ENCODE results near the gene MDN1. TPM values are rescaled to one million over a fixed set of nuclear protein-coding genes. Genes with fewer than 3 reads are reported as not detected.
"Not testable (repeated sequence)": the region's sequence is repeated elsewhere in the genome, so short reads cannot be mapped to it uniquely, and the experiment has no call there.

Gene MDN1
- total and polyA plus RNA-seq, 5 experiments from 2014 or later = 3.4 to 62.5 (median 10.2) TPM

DNA sequence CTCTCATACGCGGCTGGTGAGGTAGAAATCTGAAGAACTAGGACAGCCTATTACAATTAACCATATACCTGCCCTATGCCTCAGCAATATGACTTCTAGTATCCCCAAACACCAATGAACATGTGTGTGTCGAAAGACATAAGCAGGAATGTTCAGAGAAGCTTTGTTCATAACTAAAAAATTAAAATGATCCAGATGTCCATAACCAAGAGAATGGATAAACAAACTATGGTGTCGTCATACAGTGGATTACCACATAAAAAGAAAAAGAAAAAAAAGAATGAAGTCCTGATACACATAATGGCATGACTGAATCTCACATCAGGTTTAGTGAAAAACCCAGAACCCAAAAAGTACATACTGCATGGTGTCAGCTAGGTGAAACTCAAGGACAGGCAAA is 73.9 kb downstream of the MDN1 start:
- POLR2A ChIA-PET = no interaction called here
- ATAC-seq (no peak), DNase-seq (no peak)
- no peak overlapping the region for H3K4me3 Mint-ChIP-seq
- peaks cover 0 to 96% (median 40%) of the 10 kb centered on the region in 3 donors for H3K36me3 Mint-ChIP-seq
- no peaks in the 10 kb centered on the region for H3K9me3 Mint-ChIP-seq
- H3K4me1 Mint-ChIP-seq = no peaks in the 10 kb centered on the region
- peak overlapping the region in 2 of 10 donors; percentile 19 to 65 for H3K27ac Mint-ChIP-seq
- H3K27me3 Mint-ChIP-seq = no peaks in the 10 kb centered on the region

DNA sequence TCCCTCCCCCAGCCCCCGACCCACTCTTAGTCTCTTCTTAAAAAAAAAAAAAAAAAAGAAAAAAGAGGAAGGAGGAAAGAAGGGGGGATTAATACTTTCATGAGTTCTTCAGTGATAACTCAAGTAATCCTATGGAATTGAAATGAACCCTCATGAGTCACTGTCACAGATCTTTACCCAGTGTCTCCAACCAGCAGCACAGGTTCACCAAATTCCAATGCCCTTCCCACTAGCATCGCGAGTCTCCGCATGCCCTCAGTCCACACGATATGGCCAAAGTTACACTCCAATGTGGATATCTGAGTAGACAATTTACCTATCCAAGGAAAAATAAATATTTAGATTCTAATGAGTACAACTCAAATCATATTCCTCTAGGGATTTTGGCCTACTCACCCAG is 74.5 kb downstream of the MDN1 start:
- ATAC-seq (no peak), DNase-seq (no peak)
- H3K4me1 Mint-ChIP-seq = no peaks in the 10 kb centered on the region
- no peaks in the 10 kb centered on the region for H3K27me3 Mint-ChIP-seq
- POLR2A ChIA-PET = no interaction called here
- no peak overlapping the region for H3K27ac Mint-ChIP-seq
- H3K4me3 Mint-ChIP-seq = no peak overlapping the region
- H3K36me3 Mint-ChIP-seq = peaks cover 0 to 96% (median 41%) of the 10 kb centered on the region in 3 donors
- H3K9me3 Mint-ChIP-seq = no peaks in the 10 kb centered on the region

DNA sequence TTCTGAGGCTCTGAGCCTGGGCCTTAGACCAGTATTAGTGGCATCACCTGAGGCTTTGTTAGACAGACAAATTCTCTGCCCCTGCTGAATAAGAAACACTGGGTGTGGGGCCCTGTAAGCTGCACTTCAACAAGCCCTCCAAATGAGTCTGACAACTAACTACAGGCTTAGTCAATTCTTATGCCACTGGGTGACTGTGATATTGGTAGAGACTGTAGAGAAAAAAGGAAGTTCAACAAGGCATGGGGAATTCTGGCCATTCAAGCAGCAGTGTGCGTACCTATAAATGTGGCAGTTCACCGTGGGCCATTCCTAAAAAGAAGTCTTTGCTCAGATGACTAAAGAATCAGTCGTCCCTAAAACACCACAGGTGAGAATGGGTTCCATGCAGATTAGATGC is 82.7 kb downstream of the MDN1 start:
- no peaks in the 10 kb centered on the region for H3K27me3 Mint-ChIP-seq
- H3K4me1 Mint-ChIP-seq = peaks cover 0 to 2% (median 0%) of the 10 kb centered on the region in 4 donors
- ATAC-seq (no peak), DNase-seq (no peak)
- POLR2A ChIA-PET = no interaction called here
- H3K27ac Mint-ChIP-seq = no peak overlapping the region
- H3K36me3 Mint-ChIP-seq = peaks cover 9 to 92% (median 32%) of the 10 kb centered on the region in 3 donors
- peaks cover 0 to under 1% (median 0%) of the 10 kb centered on the region in 9 donors for H3K9me3 Mint-ChIP-seq
- no peak overlapping the region for H3K4me3 Mint-ChIP-seq

DNA sequence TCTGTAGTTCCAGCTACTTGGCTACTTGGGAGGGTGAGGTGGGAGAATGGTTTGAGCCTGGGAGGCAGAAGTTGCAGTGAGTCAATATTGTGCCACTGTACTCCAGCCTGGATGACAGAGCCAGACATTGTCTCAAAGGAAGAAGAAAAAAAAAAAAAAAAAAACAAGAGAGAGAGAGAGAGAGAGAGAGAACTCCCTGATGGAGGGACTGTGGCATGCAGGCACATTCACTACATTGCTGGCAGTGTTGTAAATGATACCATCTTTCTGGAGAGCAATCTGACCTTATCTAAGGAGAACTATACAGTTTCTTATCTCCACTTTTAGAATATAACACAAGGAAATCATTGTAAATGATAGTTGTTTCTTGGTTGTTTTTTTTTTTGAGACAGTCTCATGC is 85.1 kb downstream of the MDN1 start:
- peaks cover 14 to 90% (median 38%) of the 10 kb centered on the region in 3 donors for H3K36me3 Mint-ChIP-seq
- ATAC-seq = no peak
- POLR2A ChIA-PET = no interaction called here
- no peak overlapping the region for H3K4me3 Mint-ChIP-seq
- no peaks in the 10 kb centered on the region for H3K27me3 Mint-ChIP-seq
- peaks cover 0 to 4% (median 0%) of the 10 kb centered on the region in 4 donors for H3K4me1 Mint-ChIP-seq
- H3K9me3 Mint-ChIP-seq = peaks cover 0 to 2% (median 0%) of the 10 kb centered on the region in 9 donors
- H3K27ac Mint-ChIP-seq = peak overlapping the region in 1 of 10 donors; percentile 46
- DNase-seq = no peak

DNA sequence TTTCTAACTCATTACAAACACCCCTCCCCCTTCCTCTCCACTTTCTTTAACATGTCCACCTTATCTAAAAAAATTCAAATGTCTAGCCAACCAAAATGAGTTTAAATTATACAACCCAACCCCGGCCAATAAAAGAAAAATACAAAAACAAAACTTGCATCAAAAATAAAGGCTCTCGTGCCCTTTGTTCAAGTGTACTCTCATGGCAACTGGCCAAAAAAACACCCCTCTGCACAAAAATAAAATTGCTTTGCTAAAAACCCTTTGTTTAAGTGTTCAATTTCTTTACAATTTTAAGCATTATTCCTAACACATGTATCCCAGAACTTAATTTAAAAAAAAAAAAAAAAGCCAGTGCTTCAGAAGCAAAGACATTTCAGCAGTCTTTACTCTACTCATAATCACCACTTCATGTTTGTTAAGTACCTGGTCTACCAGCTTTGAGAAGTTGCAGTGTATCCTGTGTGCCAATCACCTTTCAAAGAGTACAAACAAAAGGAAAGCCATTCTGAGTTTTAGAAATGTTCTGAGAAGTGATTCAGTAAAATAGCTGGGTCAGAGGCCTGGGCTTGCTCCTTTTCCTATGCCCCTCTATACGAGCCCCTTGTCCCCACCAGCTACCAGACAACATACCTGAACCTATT is 87.5 kb downstream of the MDN1 start:
- H3K4me1 Mint-ChIP-seq = peaks cover 0 to 4% (median 0%) of the 10 kb centered on the region in 4 donors
- H3K27ac Mint-ChIP-seq = peak overlapping the region in 4 of 10 donors; percentile 28 to 63 (median 58)

DNA sequence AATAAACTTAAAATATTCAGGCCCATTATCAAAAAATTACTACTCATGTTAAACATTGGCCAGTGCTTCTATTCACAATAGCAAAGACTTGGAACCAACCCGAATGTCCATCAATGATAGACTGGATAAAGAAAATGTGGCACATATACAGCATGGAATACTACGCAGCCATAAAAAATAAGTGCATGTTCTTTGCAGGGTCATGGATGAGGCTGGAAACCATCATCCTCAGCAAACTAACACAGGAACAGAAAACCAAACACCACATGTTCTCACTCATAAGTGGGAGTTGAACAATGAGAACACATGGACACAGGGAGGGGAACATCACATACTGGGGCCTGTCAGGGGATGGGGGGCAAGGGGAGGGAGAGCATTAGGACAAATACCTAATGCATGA is 88.3 kb downstream of the MDN1 start:
- H3K27ac Mint-ChIP-seq, H3K4me1 Mint-ChIP-seq, DNase-seq, H3K9me3 Mint-ChIP-seq, H3K27me3 Mint-ChIP-seq, H3K4me3 Mint-ChIP-seq, ATAC-seq, POLR2A ChIA-PET: not testable (repeated sequence)
- H3K36me3 Mint-ChIP-seq = peaks cover 17 to 92% (median 41%) of the 10 kb centered on the region in 3 donors

More for the DNA sequence above, 87.5 kb downstream of the MDN1 start:
- ATAC-seq (no peak), DNase-seq (no peak)
- H3K4me3 Mint-ChIP-seq = no peak overlapping the region
- H3K36me3 Mint-ChIP-seq = peaks cover 17 to 90% (median 37%) of the 10 kb centered on the region in 3 donors
- no peaks in the 10 kb centered on the region for H3K27me3 Mint-ChIP-seq
- peaks cover 0 to 2% (median 0%) of the 10 kb centered on the region in 9 donors for H3K9me3 Mint-ChIP-seq
- POLR2A ChIA-PET = no interaction called here

DNA sequence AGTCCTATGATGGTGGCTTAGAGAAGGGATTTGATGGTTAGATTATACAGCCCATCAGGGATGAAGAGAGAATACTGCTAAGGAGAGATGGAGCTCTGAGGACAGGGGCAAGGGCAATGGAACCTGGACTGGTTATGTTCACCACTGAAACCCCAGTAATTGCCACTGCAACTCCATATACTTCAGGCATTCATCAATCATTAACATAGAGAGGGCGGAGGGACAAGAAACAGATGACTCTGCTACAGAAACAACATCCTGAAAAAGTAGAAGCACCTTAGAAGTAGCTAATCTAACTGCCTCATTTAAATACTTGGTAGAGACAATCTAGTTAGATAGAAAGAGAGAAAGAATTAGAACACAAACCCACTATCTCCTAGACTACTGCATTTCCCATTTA is 89.8 kb downstream of the MDN1 start:
- peaks cover 0 to 4% (median 0%) of the 10 kb centered on the region in 4 donors for H3K4me1 Mint-ChIP-seq
- POLR2A ChIA-PET = no interaction called here
- no peak overlapping the region for H3K27ac Mint-ChIP-seq
- H3K36me3 Mint-ChIP-seq = peaks cover 14 to 91% (median 46%) of the 10 kb centered on the region in 3 donors
- no peak for ATAC-seq
- H3K4me3 Mint-ChIP-seq = no peak overlapping the region
- no peak for DNase-seq
- peaks cover 0 to 2% (median 0%) of the 10 kb centered on the region in 9 donors for H3K9me3 Mint-ChIP-seq
- H3K27me3 Mint-ChIP-seq = no peaks in the 10 kb centered on the region

DNA sequence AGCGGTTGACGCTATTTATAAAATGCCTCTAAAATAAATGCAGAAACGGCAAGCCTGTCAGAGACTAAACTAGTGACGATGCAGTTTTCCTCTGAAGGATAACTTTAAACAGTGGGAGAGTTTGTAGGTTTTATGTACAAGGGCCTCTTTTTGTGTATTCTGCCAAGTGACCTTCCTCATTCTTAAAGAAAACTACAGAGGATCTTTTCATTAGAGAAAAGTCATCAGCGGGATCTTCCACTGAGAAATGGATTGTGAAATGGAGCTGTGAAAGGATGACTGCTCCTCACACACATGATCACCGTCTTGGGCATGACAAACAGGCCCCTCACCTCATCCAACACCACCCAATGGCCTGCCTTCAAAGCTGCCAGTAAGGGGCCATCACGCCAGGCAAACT is 92.1 kb downstream of the MDN1 start:
- Mint-ChIP-seq H3K9me3 (peaks cover 0 to 2% (median 0%) of the 10 kb centered on the region in 9 donors), H3K4me1 (peaks cover 0 to 4% (median 0%) of the 10 kb centered on the region in 4 donors), H3K27ac (peak overlapping the region in 3 of 10 donors; percentile 0 to 80 (median 33)), H3K4me3 (no peak overlapping the region), H3K36me3 (peaks cover 12 to 93% (median 50%) of the 10 kb centered on the region in 3 donors), H3K27me3 (no peaks in the 10 kb centered on the region)
- POLR2A ChIA-PET = no interaction called here
- DNase-seq = no peak
- no peak for ATAC-seq

DNA sequence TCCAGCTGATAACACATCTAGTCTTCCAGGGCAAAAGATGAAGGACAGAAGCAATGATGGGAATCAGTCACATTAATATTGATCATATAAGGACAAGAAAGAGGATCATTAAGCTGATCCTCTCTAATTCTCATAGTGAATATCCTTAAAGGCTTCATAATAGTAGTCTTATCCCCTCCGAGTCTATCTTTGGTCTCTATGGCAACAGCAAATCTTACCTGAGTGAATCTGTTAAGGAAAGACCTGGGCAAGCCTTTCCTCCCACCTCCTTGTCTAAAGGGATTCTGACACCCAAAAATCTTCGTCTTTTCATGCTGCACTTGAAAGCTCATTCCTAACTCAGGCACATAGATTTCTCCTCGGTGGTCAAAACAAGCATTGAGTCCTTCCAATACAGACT is 94.6 kb downstream of the MDN1 start:
- DNase-seq (no peak), ATAC-seq (no peak)
- POLR2A ChIA-PET = interaction anchor here (0.5 kb wide), 1 partner anchor 15 kb away, joined by 3 read pairs; no protein-coding TSS in a partner anchor
- Mint-ChIP-seq H3K4me1 (no peaks in the 10 kb centered on the region), H3K36me3 (peaks cover 3 to 91% (median 47%) of the 10 kb centered on the region in 3 donors), H3K27ac (peak overlapping the region in 1 of 10 donors; percentile 20), H3K4me3 (no peak overlapping the region), H3K27me3 (no peaks in the 10 kb centered on the region), H3K9me3 (no peaks in the 10 kb centered on the region)

DNA sequence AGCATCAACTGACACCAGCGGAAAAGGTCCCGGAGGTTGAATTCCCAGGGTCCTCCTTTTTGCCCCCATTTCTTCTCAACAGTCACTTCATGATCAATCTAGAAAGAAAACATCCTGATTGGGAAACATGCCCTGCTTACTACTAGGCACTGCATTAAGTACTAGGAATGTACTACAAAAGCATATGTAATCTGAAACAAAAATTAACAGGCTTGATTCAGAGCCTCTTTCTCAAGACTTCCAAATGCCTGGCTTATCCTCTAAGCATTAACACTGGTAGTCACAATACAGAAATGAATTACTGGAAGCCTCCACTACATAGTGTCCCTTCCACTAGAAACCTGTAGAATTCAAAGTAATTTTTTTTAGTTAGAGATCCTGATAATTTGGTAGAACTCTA is 96.5 kb downstream of the MDN1 start:
- Mint-ChIP-seq H3K4me1 (no peaks in the 10 kb centered on the region), H3K4me3 (no peak overlapping the region), H3K27me3 (no peaks in the 10 kb centered on the region), H3K36me3 (peaks cover 0 to 90% (median 48%) of the 10 kb centered on the region in 3 donors), H3K9me3 (no peaks in the 10 kb centered on the region), H3K27ac (peak overlapping the region in 1 of 10 donors; percentile 67)
- no peak for ATAC-seq
- POLR2A ChIA-PET = no interaction called here
- no peak for DNase-seq

DNA sequence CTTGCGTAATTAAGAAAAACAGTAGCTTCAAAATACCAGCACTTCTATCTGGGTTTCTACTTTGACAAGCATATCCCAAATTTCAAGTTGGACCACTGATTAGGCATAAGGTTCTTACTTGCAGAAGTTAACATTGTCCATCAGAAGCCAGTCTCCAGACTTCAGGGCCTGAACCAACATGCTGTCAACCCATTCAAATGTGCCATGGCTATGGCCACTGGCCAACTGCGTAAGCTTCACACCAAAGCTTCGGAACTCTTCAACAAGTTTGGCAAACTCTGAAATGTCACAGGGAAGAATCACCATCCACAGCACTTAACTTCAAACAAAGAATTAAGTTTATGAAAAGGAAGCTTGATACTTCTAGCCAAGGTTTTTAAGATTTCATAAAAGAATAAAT is 103.1 kb downstream of the MDN1 start:
- H3K27ac Mint-ChIP-seq = no peak overlapping the region
- DNase-seq (no peak), ATAC-seq (no peak)
- no peak overlapping the region for H3K4me3 Mint-ChIP-seq
- peaks cover 0 to 2% (median 0%) of the 10 kb centered on the region in 4 donors for H3K4me1 Mint-ChIP-seq
- H3K27me3 Mint-ChIP-seq = no peaks in the 10 kb centered on the region
- POLR2A ChIA-PET = no interaction called here
- no peaks in the 10 kb centered on the region for H3K9me3 Mint-ChIP-seq
- H3K36me3 Mint-ChIP-seq = peaks cover 12 to 95% (median 55%) of the 10 kb centered on the region in 3 donors

DNA sequence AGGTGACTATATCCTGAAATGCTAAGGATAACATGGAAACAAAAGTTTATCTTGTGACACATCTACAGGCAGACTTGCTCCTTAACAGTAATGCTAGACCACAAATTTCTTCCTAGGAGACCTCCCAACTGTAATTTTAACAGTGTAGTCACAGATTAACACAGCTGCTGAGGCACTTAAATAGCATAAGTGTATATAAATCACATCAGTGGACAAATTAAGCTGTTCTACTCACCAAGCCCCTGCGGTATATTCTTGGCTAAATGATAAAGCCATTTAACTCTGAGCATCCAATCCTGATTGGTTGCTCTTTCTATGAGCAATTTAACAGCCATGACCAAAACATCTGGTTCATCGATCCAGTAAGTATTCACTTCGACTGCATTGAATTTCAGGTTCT is 107.8 kb downstream of the MDN1 start:
- no peak for ATAC-seq
- Mint-ChIP-seq H3K4me3 (no peak overlapping the region), H3K4me1 (peaks cover 0 to 2% (median 0%) of the 10 kb centered on the region in 4 donors), H3K27ac (no peak overlapping the region), H3K9me3 (no peaks in the 10 kb centered on the region), H3K27me3 (no peaks in the 10 kb centered on the region), H3K36me3 (peaks cover 20 to 97% (median 54%) of the 10 kb centered on the region in 3 donors)
- POLR2A ChIA-PET = no interaction called here
- DNase-seq = no peak

DNA sequence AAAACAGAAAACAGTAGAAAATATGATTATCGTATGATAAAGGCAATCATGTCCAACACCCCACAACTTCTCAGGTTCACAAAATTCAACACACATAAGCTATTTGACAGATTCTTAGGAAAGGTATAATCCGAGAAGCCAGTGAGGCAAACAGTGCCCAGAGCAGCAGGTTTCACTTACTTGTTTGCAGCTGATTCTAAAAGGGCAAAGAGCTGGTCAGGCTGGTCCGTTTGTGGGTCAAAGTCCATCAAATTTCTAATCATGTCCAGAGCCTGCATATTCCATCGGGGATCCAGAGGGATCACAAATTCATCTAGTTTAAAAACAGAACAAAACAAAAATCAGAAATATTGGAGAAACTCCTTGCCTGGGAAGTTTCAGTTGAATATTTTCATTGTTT is 111.3 kb downstream of the MDN1 start:
- no peak overlapping the region for H3K4me3 Mint-ChIP-seq
- POLR2A ChIA-PET = no interaction called here
- H3K36me3 Mint-ChIP-seq = peaks cover 12 to 93% (median 49%) of the 10 kb centered on the region in 3 donors
- H3K4me1 Mint-ChIP-seq = no peaks in the 10 kb centered on the region
- H3K9me3 Mint-ChIP-seq = no peaks in the 10 kb centered on the region
- H3K27ac Mint-ChIP-seq = peak overlapping the region in 1 of 10 donors; percentile 53
- DNase-seq (no peak), ATAC-seq (no peak)
- no peaks in the 10 kb centered on the region for H3K27me3 Mint-ChIP-seq

DNA sequence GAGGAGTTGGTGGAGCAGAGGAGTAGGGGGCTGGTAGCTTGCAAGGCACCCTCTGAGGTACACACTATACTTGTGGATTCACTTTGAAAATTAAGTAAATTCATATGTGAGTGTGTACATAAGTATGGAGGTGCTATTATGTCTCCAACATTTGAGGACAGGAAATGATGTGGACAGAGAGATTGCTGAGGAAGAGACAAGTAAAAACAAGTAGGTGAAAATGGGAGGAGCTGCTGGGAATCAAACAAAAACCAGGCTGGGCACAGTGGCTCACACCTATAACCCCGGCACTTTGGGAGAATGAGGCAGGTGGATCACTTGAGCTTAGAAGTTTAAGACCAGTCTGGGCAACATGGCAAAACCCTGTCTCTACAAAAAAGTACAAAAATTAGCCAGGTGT is 111.8 kb downstream of the MDN1 start:
- POLR2A ChIA-PET = no interaction called here
- no peaks in the 10 kb centered on the region for H3K9me3 Mint-ChIP-seq
- peaks cover 12 to 93% (median 46%) of the 10 kb centered on the region in 3 donors for H3K36me3 Mint-ChIP-seq
- no peak overlapping the region for H3K4me3 Mint-ChIP-seq
- no peak for ATAC-seq
- H3K4me1 Mint-ChIP-seq = no peaks in the 10 kb centered on the region
- no peaks in the 10 kb centered on the region for H3K27me3 Mint-ChIP-seq
- peak overlapping the region in 5 of 10 donors; percentile 13 to 87 (median 23) for H3K27ac Mint-ChIP-seq
- no peak for DNase-seq
